ENCODE measurements around the gene OR1A2.
"Not testable (repeated sequence)": the region's sequence is repeated elsewhere in the genome, so short reads cannot be mapped to it uniquely, and the experiment has no call there.

OR1A2 gene, protein sequence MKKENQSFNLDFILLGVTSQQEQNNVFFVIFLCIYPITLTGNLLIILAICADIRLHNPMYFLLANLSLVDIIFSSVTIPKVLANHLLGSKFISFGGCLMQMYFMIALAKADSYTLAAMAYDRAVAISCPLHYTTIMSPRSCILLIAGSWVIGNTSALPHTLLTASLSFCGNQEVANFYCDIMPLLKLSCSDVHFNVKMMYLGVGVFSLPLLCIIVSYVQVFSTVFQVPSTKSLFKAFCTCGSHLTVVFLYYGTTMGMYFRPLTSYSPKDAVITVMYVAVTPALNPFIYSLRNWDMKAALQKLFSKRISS

DNA sequence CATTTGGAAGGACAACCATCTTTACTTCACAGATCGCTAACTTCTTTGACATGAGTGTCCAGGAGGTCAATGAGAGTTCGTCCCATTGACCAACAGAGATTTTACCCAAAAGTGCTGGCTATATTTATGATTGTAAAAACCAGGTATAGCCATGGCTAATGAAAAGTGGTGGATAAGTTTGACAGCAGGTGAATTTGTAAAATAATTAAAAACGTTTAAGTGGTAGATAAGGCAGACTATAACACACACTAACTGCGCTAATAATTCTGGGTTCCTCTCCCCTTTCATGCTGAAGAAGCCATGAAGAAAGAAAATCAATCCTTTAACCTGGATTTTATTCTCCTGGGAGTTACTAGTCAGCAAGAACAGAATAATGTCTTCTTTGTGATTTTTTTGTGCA lies at the start of gene OR1A2:
OR1A2 (plus strand) TSS at position 301 of the 400 bp plus-strand sequence; CDS start at position 301, 0 bp downstream.
- DNase-seq, result no peak

DNA sequence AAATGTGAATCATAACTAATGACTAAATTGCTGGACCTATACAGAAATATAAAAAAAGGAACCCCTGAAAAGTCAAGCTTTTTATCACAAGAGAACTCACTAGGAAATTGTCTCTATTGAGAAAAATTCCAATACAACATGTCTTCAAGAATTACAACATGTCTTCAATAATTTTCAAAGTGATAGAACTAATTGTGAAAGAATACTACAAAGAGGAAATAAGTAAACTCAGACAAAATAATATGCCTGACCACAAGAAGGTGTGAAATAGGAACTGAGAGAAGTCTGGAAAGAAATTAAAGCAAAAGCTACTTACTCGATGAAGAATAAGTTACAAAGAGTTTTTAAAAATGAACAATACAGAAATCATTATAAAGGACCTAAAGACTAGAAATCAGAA lies 40.1 kb upstream of the OR1A2 start:
- no peak for DNase-seq

DNA sequence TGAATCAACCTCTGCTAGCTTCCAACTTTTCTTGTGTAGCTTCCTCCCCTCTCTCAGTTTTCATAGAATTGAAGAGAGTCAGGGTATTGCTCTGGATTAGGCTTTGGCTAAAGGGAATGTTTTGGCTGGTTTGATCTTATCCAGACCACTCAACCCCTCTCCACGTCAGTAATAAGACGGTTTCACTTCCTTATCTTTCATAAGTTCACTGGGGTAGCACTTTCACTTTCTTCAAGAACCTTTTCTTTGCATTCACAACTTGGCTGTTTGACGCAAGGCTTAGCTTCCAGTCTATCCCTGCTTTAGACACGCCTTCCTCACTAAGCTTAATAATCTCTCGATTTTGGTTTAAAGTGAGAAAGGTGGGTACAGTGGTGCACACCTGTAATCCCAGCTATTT lies 29.7 kb upstream of the OR1A2 start:
- DNase-seq, result no peak

DNA sequence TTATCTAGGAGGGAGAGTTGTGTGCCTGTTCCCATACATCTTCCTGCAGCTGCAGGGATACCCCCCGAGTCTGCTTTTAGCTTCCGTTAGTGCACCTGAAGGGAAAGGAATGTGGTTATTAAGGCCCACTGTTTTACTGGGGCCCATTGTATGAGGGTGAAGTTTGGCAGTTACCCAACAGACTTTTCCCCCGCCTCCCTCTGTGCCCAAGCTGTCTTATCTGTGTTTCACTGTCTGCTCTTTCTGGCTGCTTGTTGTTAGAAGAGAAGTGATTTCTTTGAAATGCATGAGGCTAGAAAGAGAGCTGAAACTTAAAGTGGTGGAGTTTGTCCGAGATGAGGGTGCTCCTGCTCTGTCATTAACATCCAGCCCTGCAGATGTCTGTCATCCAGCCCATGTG lies 7.4 kb upstream of the OR1A2 start:
- DNase-seq, result no peak

DNA sequence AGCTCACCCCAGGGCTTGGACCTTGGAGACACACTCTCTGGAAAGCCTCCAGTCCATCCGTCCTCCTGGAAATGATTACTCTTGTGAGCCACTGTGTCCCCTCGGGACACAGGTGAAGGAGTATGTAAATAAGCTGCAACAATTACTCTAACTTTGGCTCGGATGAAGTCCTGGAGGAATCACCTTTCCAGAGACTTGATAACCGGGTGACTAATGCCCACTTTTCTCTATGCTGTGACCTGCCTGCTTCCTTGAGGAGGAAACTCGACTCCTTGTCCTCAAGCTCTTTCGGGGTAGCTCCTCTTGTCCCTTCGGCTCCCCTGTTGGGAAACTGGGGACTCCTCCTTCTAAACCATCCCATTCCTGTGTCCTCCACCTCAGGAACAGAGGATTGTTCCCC lies 10.0 kb downstream of the OR1A2 start, which contains the start of gene OR1A1:
OR1A1 (plus strand) TSS at position 301 of the 400 bp plus-strand sequence. CDS start 7,954 bp downstream, outside the sequence.
- no peak for DNase-seq

DNA sequence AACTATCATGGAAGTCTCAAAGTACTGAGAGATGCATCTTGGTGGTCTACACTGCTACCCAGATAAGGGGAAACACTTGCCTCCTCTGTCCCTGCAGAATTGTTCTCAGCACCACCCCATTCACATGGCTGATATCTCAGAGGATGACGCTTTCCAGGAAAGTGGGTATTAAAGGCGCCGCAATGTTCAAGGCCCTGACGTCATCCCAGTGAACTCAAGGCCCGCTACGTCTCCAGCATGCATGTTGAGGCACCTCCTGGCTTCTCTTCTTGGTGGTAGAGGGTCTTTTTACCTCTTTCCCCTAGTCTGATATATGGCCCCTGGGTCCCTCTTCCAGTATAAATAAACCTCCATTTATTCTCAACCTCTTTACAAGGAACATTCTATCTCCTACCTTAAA lies 11.2 kb downstream of the OR1A2 start:
- no peak for DNase-seq

DNA sequence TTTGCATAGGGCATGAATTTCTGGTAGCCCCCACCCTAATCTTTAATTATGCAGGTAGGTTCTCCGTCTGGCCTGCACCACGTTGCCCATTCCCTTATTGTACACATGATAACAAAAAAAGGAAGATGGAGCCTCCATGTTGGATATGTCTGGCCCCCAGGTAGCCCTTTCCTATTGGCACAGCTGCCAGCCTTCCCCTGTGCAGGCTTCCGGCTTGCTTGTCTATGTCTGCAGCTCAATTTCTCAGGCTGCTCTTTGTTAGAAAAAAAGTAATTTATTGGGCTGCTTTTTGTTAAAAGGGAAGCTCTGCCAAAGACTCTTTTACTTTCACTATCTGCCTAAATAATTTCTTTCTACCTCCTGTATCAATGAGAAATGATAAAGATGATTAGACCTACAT lies 15.7 kb downstream of the OR1A2 start:
- DNase-seq, result no peak

DNA sequence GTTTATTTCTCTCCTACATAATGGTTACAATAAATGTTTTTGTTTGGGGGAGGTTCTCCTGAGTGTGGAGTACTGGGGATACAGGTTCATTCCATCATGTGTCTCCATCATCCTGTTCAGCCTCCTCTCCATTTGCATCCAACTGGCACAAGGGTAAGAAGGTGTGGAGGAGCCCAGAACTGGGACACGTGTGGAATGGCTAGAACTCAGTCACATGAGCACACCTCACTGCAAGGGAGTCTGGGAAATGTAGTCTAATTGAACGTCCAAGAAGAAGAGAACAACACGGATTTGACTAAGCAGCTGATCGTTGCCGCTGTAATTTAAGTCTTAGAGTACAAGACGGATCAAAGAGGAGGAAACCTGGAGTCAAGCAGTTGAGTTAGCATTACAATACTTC lies 16.3 kb downstream of the OR1A2 start:
- DNase-seq, result no peak

DNA sequence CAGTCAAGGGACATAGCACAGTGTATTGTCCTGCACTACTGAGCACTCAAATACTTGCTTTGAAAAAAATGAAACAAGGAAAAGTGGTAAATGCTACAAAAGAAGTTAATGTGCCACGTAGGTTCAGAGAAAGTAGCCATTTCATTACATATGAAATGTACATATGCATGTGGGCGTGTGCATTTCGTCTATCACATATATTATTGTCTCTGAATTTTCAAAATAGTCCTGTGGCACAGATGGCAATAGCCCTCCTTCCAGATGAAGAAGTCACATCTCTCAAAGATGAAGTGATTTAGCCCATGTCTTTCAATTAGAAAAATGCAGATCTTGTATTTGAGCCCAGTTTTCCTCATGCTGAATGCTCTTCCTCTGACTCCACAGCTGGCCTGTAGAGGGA lies 22.7 kb downstream of the OR1A2 start:
- DNase-seq, result not testable (repeated sequence)

DNA sequence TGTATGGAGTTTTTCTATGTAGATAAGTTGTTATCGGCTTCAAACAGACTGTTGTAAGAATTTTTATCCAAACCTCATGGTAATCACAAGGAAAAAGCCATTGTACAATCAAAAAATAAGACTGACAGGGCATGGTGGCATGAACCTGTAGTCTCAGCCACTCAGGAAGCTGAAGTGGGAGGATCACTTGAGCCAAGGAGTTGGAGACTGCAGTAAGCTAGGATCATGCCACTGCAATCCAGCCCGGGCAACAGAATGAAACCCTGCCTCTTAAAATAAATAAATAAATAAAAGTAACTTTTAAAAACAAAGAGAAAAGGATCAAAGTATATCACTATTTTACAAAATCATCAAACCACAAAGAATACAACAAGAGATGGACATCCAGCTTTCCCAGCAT lies 24.5 kb downstream of the OR1A2 start:
- DNase-seq, result no peak

DNA sequence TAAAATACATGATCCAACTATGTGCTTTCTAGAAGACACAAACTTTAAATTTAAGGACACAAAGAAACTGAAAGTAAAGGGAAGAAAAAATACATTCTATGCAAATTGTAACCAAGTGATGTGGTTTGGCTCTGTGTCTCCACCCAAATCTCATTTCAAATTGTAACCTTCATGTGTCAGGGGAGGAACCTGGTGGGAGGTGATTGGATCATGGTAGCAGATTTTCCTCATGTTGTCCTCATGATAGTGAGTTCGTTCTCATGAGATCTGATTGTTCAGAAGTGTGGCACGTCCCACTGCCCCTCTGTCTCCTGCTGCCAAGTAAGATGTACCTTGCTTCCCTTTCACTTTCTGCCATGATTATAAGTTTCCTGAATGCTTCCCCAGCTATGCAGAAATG lies 25.2 kb downstream of the OR1A2 start:
- no peak for DNase-seq

DNA sequence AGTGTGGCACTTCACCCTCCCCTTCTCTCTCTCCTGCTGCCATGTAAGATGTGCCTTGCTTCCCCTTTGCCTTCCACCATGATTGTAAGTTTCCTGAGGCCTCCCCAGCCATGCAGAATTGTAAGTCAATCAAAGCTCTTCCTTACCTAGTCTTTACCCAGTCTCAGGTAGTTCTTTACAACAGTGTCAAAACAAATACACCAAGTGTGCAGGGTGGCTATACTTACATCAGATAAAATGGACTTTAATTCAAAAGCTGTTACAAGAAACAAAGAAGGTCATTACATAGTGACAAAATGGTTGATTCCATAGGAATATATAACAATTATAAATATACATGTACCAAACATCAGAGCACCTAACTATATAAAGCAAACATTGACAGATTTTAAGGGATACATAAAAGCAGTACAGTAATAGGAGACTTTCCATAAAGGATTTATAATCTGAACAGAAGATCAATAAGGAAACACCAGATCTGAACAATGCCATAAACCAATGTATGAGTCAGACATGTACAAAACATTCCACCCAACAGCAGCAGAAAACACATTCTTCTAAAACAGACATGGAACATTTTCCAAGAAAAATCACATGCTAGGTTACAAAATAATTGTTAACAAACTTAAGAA lies 27.5 kb downstream of the OR1A2 start:
- not testable (repeated sequence) for DNase-seq

DNA sequence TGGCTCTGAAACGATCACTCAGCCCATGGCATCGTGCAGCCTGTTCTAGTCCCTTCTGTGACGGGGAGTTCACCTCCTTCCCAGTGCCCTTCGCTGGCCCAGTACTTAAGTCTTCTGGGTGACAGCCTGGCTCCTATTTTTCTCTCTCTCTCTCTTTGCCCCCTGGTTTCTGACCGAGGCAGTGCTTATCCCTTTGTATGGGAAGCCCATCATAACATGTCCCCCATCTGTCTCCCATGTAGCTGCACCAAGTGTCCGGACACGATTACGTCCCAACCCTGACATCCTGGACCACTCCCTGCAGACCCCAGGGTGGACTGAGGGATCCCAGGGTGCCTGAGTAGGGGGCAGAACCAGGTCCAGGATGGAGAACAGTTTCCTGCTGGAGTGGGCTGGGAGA lies 35.0 kb downstream of the OR1A2 start:
- not testable (repeated sequence) for DNase-seq

DNA sequence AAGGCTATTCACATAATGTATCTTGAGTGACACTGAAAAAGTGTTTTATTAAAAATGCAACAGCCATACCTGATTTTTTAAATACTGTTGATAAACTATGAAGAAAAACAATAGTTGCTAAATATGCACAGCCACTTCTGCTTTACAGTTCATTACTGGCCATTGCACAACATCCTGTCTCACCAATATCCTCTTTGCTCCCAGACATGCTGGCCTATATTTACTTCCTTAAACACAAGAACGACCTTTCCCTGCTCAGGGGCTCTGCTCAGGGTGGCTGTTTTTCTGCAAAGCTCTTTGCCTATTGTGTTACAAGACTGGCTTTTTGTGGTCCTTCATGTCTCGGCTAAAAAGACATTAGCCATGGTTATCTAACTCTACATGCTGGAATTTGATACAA lies 41.4 kb downstream of the OR1A2 start:
- DNase-seq, result not testable (repeated sequence)

DNA sequence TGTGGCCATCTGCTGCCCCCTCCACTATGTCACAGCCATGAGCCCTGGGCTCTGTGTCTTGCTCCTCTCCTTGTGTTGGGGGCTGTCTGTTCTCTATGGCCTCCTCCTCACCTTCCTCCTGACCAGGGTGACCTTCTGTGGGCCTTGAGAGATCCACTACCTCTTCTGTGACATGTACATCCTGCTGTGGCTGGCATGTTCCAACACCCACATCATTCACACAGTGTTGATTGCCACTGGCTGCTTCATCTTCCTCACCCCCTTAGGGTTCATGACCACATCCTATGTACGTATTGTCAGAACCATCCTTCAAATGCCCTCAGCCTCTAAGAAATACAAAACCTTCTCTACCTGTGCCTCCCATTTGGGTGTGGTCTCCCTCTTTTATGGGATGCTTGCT lies 43.7 kb downstream of the OR1A2 start:
- not testable (repeated sequence) for DNase-seq

DNA sequence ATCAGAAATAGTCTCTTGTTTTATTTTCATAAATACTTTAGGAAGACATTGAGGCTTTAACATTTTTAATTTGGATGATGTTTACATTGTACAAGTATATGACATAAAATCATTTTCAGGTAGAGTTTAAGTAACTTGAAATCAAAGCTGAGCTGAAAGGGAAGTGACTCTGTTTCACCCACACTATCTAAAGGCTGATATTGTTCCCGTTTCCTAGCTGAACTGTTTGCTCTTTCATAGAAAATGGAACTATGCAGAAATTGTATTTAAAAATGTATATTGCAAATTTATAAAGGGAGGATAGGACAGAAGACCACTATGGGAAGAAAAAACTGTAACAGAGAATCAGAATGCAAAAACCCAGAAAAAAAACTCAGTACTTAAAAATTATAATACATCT lies 47.5 kb downstream of the OR1A2 start:
- not testable (repeated sequence) for DNase-seq
